Smooth muscle cell (in vitro differentiated cells): ENCODE measurements around the gene LTBP2. TPM values are rescaled to one million over a fixed set of nuclear protein-coding genes. Genes with fewer than 3 reads are reported as not detected.

Source experiments
- DNase-seq: peaks from one replicate; lab custom pipeline; 2025; ENCODE audit not compliant: unreplicated experiment; lab: John Stamatoyannopoulos, UW
- H2AFZ ChIP-seq: fragments of 200-600 bp; sonication (generic); 2 replicates; pipeline ENCODE4 v1.6.0; 2016; ENCODE audit warnings: antibody characterized with exemption, low read depth, mild to moderate bottlenecking
- H3F3A ChIP-seq: fragments of 200-600 bp; sonication (generic); 2 replicates; pipeline ENCODE4 v1.6.0; 2017; ENCODE audit warnings: antibody characterized with exemption, low read depth
- H3K27ac ChIP-seq: fragments of 200-600 bp; sonication (generic); 2 replicates; pipeline ENCODE4 v1.5.1; 2016; ENCODE audit warnings: low read depth, mild to moderate bottlenecking
- H3K27me3 ChIP-seq: fragments of 200-600 bp; sonication (generic); 2 replicates; pipeline ENCODE4 v1.6.1; 2016; ENCODE audit warnings: low read depth, mild to moderate bottlenecking
- H3K36me3 ChIP-seq: fragments of 200-600 bp; sonication (generic); 2 replicates; pipeline ENCODE4 v1.5.1; 2016; ENCODE audit warnings: low read depth
- H3K4me1 ChIP-seq: fragments of 200-600 bp; sonication (generic); 2 replicates; pipeline ENCODE4 v1.5.1; 2016; ENCODE audit warnings: low read depth
- H3K4me2 ChIP-seq: fragments of 200-600 bp; sonication (generic); 2 replicates; pipeline ENCODE4 v1.6.0; 2016; ENCODE audit warnings: mild to moderate bottlenecking
- H3K4me3 ChIP-seq: fragments of 200-600 bp; sonication (generic); 2 replicates; pipeline ENCODE4 v1.5.1; 2016; ENCODE audit warnings: mild to moderate bottlenecking
- H3K79me2 ChIP-seq: fragments of 200-600 bp; sonication (generic); 2 replicates; pipeline ENCODE4 v1.6.0; 2016; ENCODE audit warnings: low read depth, mild to moderate bottlenecking
- H3K9ac ChIP-seq: fragments of 200-600 bp; sonication (generic); 2 replicates; pipeline ENCODE4 v1.6.0; 2016; ENCODE audit warnings: low read depth
- H3K9me3 ChIP-seq: fragments of 200-600 bp; sonication (generic); replicated peaks from 2 replicates; pipeline ENCODE4 v1.5.1; 2016; ENCODE audit warnings: low read depth
- H4K20me1 ChIP-seq: fragments of 200-600 bp; sonication (generic); 2 replicates; pipeline ENCODE4 v1.6.0; 2016; ENCODE audit warnings: low read depth
- WGBS: methylation state at CpG from one replicate; pipeline ENCODE4 v1.1.7; 2016; ENCODE audit warnings: low lambda C conversion rate; 5-methylcytosine and 5-hydroxymethylcytosine counted together
- polyA plus RNA-seq: library from polyadenylated mRNA; unstranded; fragments of >200 nt; fragmentation: Nextera tagmentation; extraction: Ambion mirVana; gene quantifications from 2 replicates; pipeline ENCODE4 v1.2.1, GENCODE V29; 2016
- total RNA-seq: library from RNA; depleted of rRNA; stranded (reverse); fragments of >200 nt; gene quantifications from 2 replicates; pipeline ENCODE4 v1.2.3, GENCODE V29; 2014
- TF ChIP-seq, protein P1 (sequence below): fragments of 200-600 bp; sonication (generic); IDR thresholded peaks from 2 replicates; pipeline ENCODE4 v1.5.1; 2017; ENCODE audit warnings: borderline replicate concordance, mild to moderate bottlenecking, antibody characterized with exemption; ENCODE audit not compliant: insufficient read depth, poor library complexity, severe bottlenecking

The LTBP2 gene
- total and polyA plus RNA-seq, 2 experiments from 2014 or later, result 90.1 to 108 TPM

DNA sequence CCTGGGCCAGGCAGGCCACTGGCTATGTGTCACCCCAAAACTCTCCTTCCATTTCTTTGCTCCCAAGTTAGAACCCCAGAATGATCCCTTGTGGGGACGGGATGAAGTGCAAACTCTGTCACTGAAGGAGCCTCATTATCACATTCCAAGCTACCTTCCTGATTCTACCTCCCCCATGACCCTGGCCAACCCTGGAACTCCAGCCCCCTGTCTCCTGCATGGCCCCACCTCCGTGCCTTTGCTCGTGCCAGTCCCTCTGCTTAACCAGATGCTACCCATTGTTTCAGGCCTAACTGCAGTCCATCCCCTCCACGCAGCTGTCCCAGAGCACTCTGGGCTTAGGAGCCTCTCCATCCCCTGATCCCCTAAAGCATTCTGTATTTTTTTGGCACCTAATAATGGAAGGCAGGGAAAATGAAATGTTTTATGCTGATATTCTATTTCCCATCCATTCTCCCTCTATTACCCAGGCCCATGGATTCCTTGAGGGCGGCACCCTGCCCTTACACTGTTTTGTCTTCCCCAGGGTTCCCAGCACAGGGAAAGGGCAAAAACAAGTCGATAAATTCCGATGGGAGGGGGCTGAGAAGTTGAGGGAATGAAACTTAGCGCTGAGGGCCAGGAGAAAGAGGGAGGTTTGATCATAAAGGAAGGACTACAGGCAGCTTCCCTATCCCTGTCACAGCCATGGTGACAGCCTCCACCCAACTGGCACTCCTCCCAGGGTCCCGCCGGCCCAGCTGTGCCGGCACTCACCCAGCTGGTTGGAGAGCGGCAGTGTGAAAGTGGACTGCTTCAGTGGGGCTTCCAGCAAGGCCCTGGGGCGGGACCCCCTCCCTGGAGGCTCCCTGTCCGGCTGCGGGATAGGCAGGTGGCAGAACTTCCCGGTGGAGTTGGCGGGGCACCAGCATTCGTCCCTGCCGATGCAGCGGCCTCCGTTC, 60.3 kb downstream of the LTBP2 start:
- DNase-seq, result no peak
- TF ChIP-seq, protein P1, sequence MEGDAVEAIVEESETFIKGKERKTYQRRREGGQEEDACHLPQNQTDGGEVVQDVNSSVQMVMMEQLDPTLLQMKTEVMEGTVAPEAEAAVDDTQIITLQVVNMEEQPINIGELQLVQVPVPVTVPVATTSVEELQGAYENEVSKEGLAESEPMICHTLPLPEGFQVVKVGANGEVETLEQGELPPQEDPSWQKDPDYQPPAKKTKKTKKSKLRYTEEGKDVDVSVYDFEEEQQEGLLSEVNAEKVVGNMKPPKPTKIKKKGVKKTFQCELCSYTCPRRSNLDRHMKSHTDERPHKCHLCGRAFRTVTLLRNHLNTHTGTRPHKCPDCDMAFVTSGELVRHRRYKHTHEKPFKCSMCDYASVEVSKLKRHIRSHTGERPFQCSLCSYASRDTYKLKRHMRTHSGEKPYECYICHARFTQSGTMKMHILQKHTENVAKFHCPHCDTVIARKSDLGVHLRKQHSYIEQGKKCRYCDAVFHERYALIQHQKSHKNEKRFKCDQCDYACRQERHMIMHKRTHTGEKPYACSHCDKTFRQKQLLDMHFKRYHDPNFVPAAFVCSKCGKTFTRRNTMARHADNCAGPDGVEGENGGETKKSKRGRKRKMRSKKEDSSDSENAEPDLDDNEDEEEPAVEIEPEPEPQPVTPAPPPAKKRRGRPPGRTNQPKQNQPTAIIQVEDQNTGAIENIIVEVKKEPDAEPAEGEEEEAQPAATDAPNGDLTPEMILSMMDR, result no peak
- Histone ChIP-seq H3K9ac (no peak overlapping the region), H3K4me2 (no peak overlapping the region), H3K27ac (no peak overlapping the region), H3K4me3 (no peak overlapping the region), H2AFZ (no peak overlapping the region), H3K9me3 (no peaks in the 10 kb centered on the region), H3K27me3 (no peaks in the 10 kb centered on the region), H3K36me3 (peaks cover 9% of the 10 kb centered on the region), H4K20me1 (peaks cover 53% of the 10 kb centered on the region), H3K4me1 (no peaks in the 10 kb centered on the region), H3K79me2 (no peaks in the 10 kb centered on the region), H3F3A (no peaks in the 10 kb centered on the region)
- 82% methylated on average over 21 of the region's 21 CpGs for WGBS

DNA sequence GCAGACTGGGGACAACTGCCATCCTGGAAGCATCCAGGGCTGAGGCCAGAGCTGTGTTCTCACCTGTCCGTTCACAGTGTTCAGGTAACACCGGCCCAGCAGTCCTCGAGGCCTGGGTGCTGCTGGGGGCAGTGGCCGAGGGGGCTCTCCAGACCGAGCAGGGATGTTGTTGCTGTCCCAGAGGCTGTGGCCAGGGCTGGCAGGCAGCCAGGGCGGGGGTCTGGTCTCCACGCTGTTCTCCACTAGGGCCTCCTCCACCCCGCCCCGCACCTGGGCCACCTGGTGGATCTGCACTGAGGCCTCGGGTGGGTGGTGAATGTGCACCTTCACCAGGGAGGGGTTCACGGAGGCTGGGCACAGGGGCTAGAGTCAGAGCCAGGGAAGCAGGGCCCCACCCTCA, 61.0 kb downstream of the LTBP2 start:
- no peak overlapping the region for H3K27ac ChIP-seq
- 91% methylated on average over 11 of the region's 11 CpGs for WGBS
- H3K27me3 ChIP-seq, result no peaks in the 10 kb centered on the region
- no peak overlapping the region for H3K4me3 ChIP-seq
- TF ChIP-seq, protein P1, result no peak
- no peaks in the 10 kb centered on the region for H3F3A ChIP-seq
- no peak overlapping the region for H3K9ac ChIP-seq
- peaks cover 3% of the 10 kb centered on the region for H3K36me3 ChIP-seq
- H3K4me1 ChIP-seq, result no peaks in the 10 kb centered on the region
- no peak overlapping the region for H3K4me2 ChIP-seq
- no peak for DNase-seq
- no peaks in the 10 kb centered on the region for H3K79me2 ChIP-seq
- H3K9me3 ChIP-seq, result no peaks in the 10 kb centered on the region
- H4K20me1 ChIP-seq, result peaks cover 60% of the 10 kb centered on the region
- H2AFZ ChIP-seq, result no peak overlapping the region

DNA sequence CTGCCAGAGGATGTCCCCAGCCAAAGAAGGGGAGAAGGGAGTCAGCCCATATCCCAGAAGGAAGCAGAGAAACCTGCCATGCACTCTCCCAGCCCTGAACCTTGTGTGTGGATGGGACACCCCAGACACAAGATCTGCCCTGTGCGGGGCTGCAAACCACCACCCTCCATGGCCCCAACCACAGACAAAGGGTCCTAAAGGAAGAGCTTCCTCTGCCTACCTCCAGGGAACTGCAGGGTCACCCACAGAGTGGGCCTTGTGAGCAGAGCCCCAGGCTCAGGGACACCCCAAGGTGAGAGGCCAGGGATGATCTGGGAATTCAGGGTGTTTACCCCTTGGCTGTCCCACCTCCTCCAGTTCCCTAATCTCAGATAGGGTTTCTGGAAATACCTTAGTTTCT, 62.0 kb downstream of the LTBP2 start:
- H3K27me3 ChIP-seq, result no peaks in the 10 kb centered on the region
- no peaks in the 10 kb centered on the region for H3K9me3 ChIP-seq
- no peak overlapping the region for H2AFZ ChIP-seq
- no peaks in the 10 kb centered on the region for H3K4me1 ChIP-seq
- H3K4me3 ChIP-seq, result no peak overlapping the region
- TF ChIP-seq, protein P1, result no peak
- H3F3A ChIP-seq, result no peaks in the 10 kb centered on the region
- H4K20me1 ChIP-seq, result peaks cover 55% of the 10 kb centered on the region
- no peak for DNase-seq
- H3K36me3 ChIP-seq, result peaks cover 4% of the 10 kb centered on the region
- no peak overlapping the region for H3K9ac ChIP-seq
- 0% methylated on average over 1 of the region's 1 CpG for WGBS
- no peaks in the 10 kb centered on the region for H3K79me2 ChIP-seq
- no peak overlapping the region for H3K27ac ChIP-seq
- H3K4me2 ChIP-seq, result no peak overlapping the region
